Measurements from ENCODE around the gene CEMP1.

Gene CEMP1

GRCh38 chr16:2516391-2517240 lies 14.6 kb downstream of the CEMP1 start:
- 0 out of 2 replicates have a peak, but pooled peaks cover 3% of the 10 kb centered on the region for H3K36me3 ChIP-seq (ENCODE audit: insufficient read depth, low read length)
- 0 out of 2 replicates have a peak overlapping the region, but pooled peaks have one; percentile 14 for H3K9ac ChIP-seq (ENCODE audit: low read depth, low read length)
- no peaks in the 10 kb centered on the region for H3K9me3 ChIP-seq (ENCODE audit: insufficient read depth, low read depth, low read length)
- peaks cover 25% of the 10 kb centered on the region; the same call in 1 of the 2 replicates for H3K4me1 ChIP-seq (ENCODE audit: insufficient read depth, low read length)
- H3K27me3 ChIP-seq (ENCODE audit: insufficient read depth, low read length), result no peaks in the 10 kb centered on the region
- H3K27ac ChIP-seq (ENCODE audit: low read depth, low read length), result no peak overlapping the region
- no peak overlapping the region for H3K4me3 ChIP-seq (ENCODE audit: low read length)
- 89% methylated on average over 11 of the region's 11 CpGs for WGBS

- Histone ChIP-seq H3K27me3 (ENCODE audit: insufficient read depth, low read length) (no peaks in the 10 kb centered on the region), H3K4me3 (ENCODE audit: low read length) (peak overlapping the region; percentile 89), H3K27ac (ENCODE audit: low read depth, low read length) (peak overlapping the region; percentile 41; the same call in 1 of the 2 replicates), H3K36me3 (ENCODE audit: insufficient read depth, low read length) (0 out of 2 replicates have a peak, but pooled peaks cover 3% of the 10 kb centered on the region), H3K9ac (ENCODE audit: low read depth, low read length) (peak overlapping the region; percentile 80), H3K4me1 (ENCODE audit: insufficient read depth, low read length) (peaks cover 27% of the 10 kb centered on the region; the same call in 1 of the 2 replicates), H3K9me3 (ENCODE audit: insufficient read depth, low read depth, low read length) (no peaks in the 10 kb centered on the region)
- WGBS, result 62% methylated on average over 13 of the region's 14 CpGs
These were observed 15.9 kb downstream of the CEMP1 start for GRCh38 chr16:2515180-2515851.

- H3K27me3 ChIP-seq (ENCODE audit: insufficient read depth, low read length), result no peaks in the 10 kb centered on the region
- peaks cover 27% of the 10 kb centered on the region; the same call in 1 of the 2 replicates for H3K4me1 ChIP-seq (ENCODE audit: insufficient read depth, low read length)
- H3K9me3 ChIP-seq (ENCODE audit: insufficient read depth, low read depth, low read length), result no peaks in the 10 kb centered on the region
- 2% methylated on average over 61 of the region's 63 CpGs for WGBS
- 0 out of 2 replicates have a peak, but pooled peaks cover 3% of the 10 kb centered on the region for H3K36me3 ChIP-seq (ENCODE audit: insufficient read depth, low read length)
- H3K4me3 ChIP-seq (ENCODE audit: low read length), result peak overlapping the region; percentile 89
- peak overlapping the region; percentile 98; the same call in 1 of the 2 replicates for H3K27ac ChIP-seq (ENCODE audit: low read depth, low read length)
- H3K9ac ChIP-seq (ENCODE audit: low read depth, low read length), result peak overlapping the region; percentile 99
These were observed 16.7 kb downstream of the CEMP1 start for GRCh38 chr16:2514333-2515179.

GRCh38 chr16:2513405-2514332 lies 17.5 kb downstream of the CEMP1 start, which contains the start of gene ATP6V0C:
Gene ATP6V0C (plus strand): TSS chr16:2513952. CDS start chr16:2514104, 152 bp downstream.
- peaks cover 27% of the 10 kb centered on the region; the same call in 1 of the 2 replicates for H3K4me1 ChIP-seq (ENCODE audit: insufficient read depth, low read length)

GRCh38 chr16:2512735-2513404 lies 18.3 kb downstream of the CEMP1 start:
- Histone ChIP-seq H3K9ac (ENCODE audit: low read depth, low read length) (peak overlapping the region; percentile 99), H3K36me3 (ENCODE audit: insufficient read depth, low read length) (no peaks in the 10 kb centered on the region), H3K9me3 (ENCODE audit: insufficient read depth, low read depth, low read length) (no peaks in the 10 kb centered on the region), H3K27me3 (ENCODE audit: insufficient read depth, low read length) (no peaks in the 10 kb centered on the region), H3K4me3 (ENCODE audit: low read length) (peak overlapping the region; percentile 89), H3K27ac (ENCODE audit: low read depth, low read length) (peak overlapping the region; percentile 98), H3K4me1 (ENCODE audit: insufficient read depth, low read length) (peaks cover 27% of the 10 kb centered on the region; the same call in 1 of the 2 replicates)
- 50% methylated on average over 15 of the region's 15 CpGs for WGBS

More at GRCh38 chr16:2513405-2514332, 17.5 kb downstream of the CEMP1 start, which contains the start of gene ATP6V0C:
- Histone ChIP-seq H3K27me3 (ENCODE audit: insufficient read depth, low read length) (no peaks in the 10 kb centered on the region), H3K4me3 (ENCODE audit: low read length) (peak within 1 kb of the TSS; percentile 89), H3K9me3 (ENCODE audit: insufficient read depth, low read depth, low read length) (no peaks in the 10 kb centered on the region), H3K9ac (ENCODE audit: low read depth, low read length) (peak within 1 kb of the TSS; percentile 99), H3K36me3 (ENCODE audit: insufficient read depth, low read length) (no peaks in the 10 kb centered on the region), H3K27ac (ENCODE audit: low read depth, low read length) (peak within 1 kb of the TSS; percentile 98)
- WGBS, result 1% methylated on average over 122 of the region's 122 CpGs

GRCh38 chr16:2511996-2512734 lies 19.0 kb downstream of the CEMP1 start:
- WGBS, result 80% methylated on average over 17 of the region's 17 CpGs
- no peak overlapping the region for H3K4me3 ChIP-seq (ENCODE audit: low read length)
- H3K27me3 ChIP-seq (ENCODE audit: insufficient read depth, low read length), result no peaks in the 10 kb centered on the region
- H3K9ac ChIP-seq (ENCODE audit: low read depth, low read length), result 0 out of 2 replicates have a peak overlapping the region, but pooled peaks have one; percentile 4
- no peak overlapping the region for H3K27ac ChIP-seq (ENCODE audit: low read depth, low read length)
- no peaks in the 10 kb centered on the region for H3K36me3 ChIP-seq (ENCODE audit: insufficient read depth, low read length)
- H3K9me3 ChIP-seq (ENCODE audit: insufficient read depth, low read depth, low read length), result no peaks in the 10 kb centered on the region
- peaks cover 27% of the 10 kb centered on the region; the same call in 1 of the 2 replicates for H3K4me1 ChIP-seq (ENCODE audit: insufficient read depth, low read length)

GRCh38 chr16:2511128-2511800 lies 19.9 kb downstream of the CEMP1 start:
- Histone ChIP-seq H3K27me3 (ENCODE audit: insufficient read depth, low read length) (no peaks in the 10 kb centered on the region), H3K9me3 (ENCODE audit: insufficient read depth, low read depth, low read length) (no peaks in the 10 kb centered on the region), H3K27ac (ENCODE audit: low read depth, low read length) (no peak overlapping the region), H3K4me1 (ENCODE audit: insufficient read depth, low read length) (peaks cover 26% of the 10 kb centered on the region; the same call in 1 of the 2 replicates), H3K4me3 (ENCODE audit: low read length) (0 out of 2 replicates have a peak overlapping the region, but pooled peaks have one; percentile 15), H3K9ac (ENCODE audit: low read depth, low read length) (no peak overlapping the region), H3K36me3 (ENCODE audit: insufficient read depth, low read length) (no peaks in the 10 kb centered on the region)
- 50% methylated on average over 24 of the region's 24 CpGs for WGBS

- Histone ChIP-seq H3K9me3 (ENCODE audit: insufficient read depth, low read depth, low read length) (no peaks in the 10 kb centered on the region), H3K4me3 (ENCODE audit: low read length) (no peak overlapping the region), H3K27ac (ENCODE audit: low read depth, low read length) (no peak overlapping the region), H3K27me3 (ENCODE audit: insufficient read depth, low read length) (no peaks in the 10 kb centered on the region), H3K9ac (ENCODE audit: low read depth, low read length) (no peak overlapping the region), H3K36me3 (ENCODE audit: insufficient read depth, low read length) (no peaks in the 10 kb centered on the region), H3K4me1 (ENCODE audit: insufficient read depth, low read length) (peaks cover 11% of the 10 kb centered on the region; the same call in 1 of the 2 replicates)
- WGBS, result 89% methylated on average over 18 of the region's 18 CpGs
These were observed 22.3 kb downstream of the CEMP1 start for GRCh38 chr16:2508722-2509400.

All from HUES64 (cell line).